HepG2 (cell line): ENCODE results near the gene SLC44A5. TPM values are rescaled to one million over a fixed set of nuclear protein-coding genes. Genes with fewer than 3 reads are reported as not detected.

Source experiments
- ATAC-seq: fragments of 200-7000 bp; cut with Tn5 transposase; 3 replicates; pipeline ENCODE4 v1.9.1; 2020; ENCODE audit warnings: mild to moderate bottlenecking, moderate library complexity
- BruUV-seq: library from RNA; stranded (reverse); fragments of 400-500 nt; replicated peaks from 2 replicates; lab custom pipeline; 2021; lab: Mats Ljungman, UMichigan
- CTCF ChIA-PET: fragments of 300-600 bp; formaldehyde crosslinking; extraction: SDS; loops from one replicate; lab custom pipeline; 2021; ENCODE audit warnings: low total read pairs, inconsistent platforms, low intra/inter-chr PET ratio; lab: Yijun Ruan, JAX
- POLR2A ChIA-PET: fragments of 350-600 bp; sonication (Branson Sonifier 250); formaldehyde crosslinking; loops from one replicate; lab custom pipeline; 2020; ENCODE audit warnings: antibody characterized with exemption, inconsistent platforms; lab: Yijun Ruan, JAX
- DNase-seq: peaks from one replicate; pipeline ENCODE4 v3.0.0-alpha.2; 2015; ENCODE audit warnings: low spot score
- FAIRE-seq: peaks from 3 replicates; lab custom pipeline; 2011; peaks lifted over from hg19 to GRCh38; lab: Jason Lieb, UNC
- H2AFZ ChIP-seq: one replicate; pipeline ENCODE4 v1.6.1; 2011; ENCODE audit warnings: low read length, inconsistent platforms
- H3K27ac ChIP-seq: fragments of 300-600 bp; 3 replicates; pipeline ENCODE4 v1.8.0; 2011; ENCODE audit warnings: mixed run types, mild to moderate bottlenecking, mixed read lengths, low read length, inconsistent platforms; ENCODE audit not compliant: insufficient read depth; ENCODE audit errors: extremely low read length
- H3K27me3 ChIP-seq, 2 experiments: fragments of 200-600 bp in 1 of 2; 2 replicates in 1 of 2; 3 replicates in 1 of 2; pipeline versions ENCODE4 v1.6.0 to v1.8.0; 2011; ENCODE audit warnings: low read length in 2 of 2, mild to moderate bottlenecking in 2 of 2, moderate library complexity in 2 of 2, inconsistent platforms in 1 of 2; ENCODE audit not compliant: insufficient read depth in 2 of 2, control insufficient read depth in 1 of 2
- H3K36me3 ChIP-seq, 2 experiments: fragments of 200-600 bp in 1 of 2; replicated peaks in 1 of 2; 2 replicates in 1 of 2; 3 replicates in 1 of 2; pipeline versions ENCODE4 v1.5.1 to v1.8.0; 2011; ENCODE audit warnings: low read length in 2 of 2, inconsistent platforms in 1 of 2; ENCODE audit not compliant: insufficient read depth in 2 of 2, control insufficient read depth in 1 of 2
- H3K4me1 ChIP-seq: 2 replicates; pipeline ENCODE4 v1.5.1; 2012; ENCODE audit warnings: low read length, inconsistent platforms; ENCODE audit not compliant: insufficient read depth
- H3K4me2 ChIP-seq: 2 replicates; pipeline ENCODE4 v1.6.0; 2011; ENCODE audit warnings: low read depth, low read length, inconsistent platforms
- H3K4me3 ChIP-seq, 3 experiments: fragments of 200-600 bp in 1 of 3; sonication (generic), shearing (Covaris generic) in 1 of 3; replicated peaks in 1 of 3; 2 replicates each; pipeline ENCODE4 v1.5.1; 2011 to 2016; ENCODE audit warnings: low read length in 3 of 3, inconsistent platforms in 2 of 3, low read depth in 2 of 3, mild to moderate bottlenecking in 2 of 3, control low read depth in 1 of 3, mixed read lengths in 1 of 3; ENCODE audit not compliant: insufficient read depth in 1 of 3
- H3K79me2 ChIP-seq: one replicate; pipeline ENCODE4 v1.6.1; 2011; ENCODE audit warnings: low read length, inconsistent platforms; ENCODE audit not compliant: insufficient read depth
- H3K9ac ChIP-seq: 2 replicates; pipeline ENCODE4 v1.6.0; 2011; ENCODE audit warnings: mild to moderate bottlenecking, low read depth, low read length, inconsistent platforms; ENCODE audit not compliant: insufficient read depth
- H3K9me3 ChIP-seq: 2 replicates; pipeline ENCODE4 v1.5.1; 2012; ENCODE audit warnings: mild to moderate bottlenecking, low read length
- H4K20me1 ChIP-seq: 2 replicates; pipeline ENCODE4 v1.6.0; 2011; ENCODE audit warnings: inconsistent platforms, mild to moderate bottlenecking, low read length, moderate library complexity; ENCODE audit not compliant: insufficient read depth
- ADNP ChIP-seq: sonication (generic); formaldehyde crosslinking; IDR thresholded peaks from 2 replicates; pipeline ENCODE4 v1.4.0; 2020; ENCODE audit warnings: missing genetic modification reagents
- AKAP8 ChIP-seq: sonication (generic); formaldehyde crosslinking; IDR thresholded peaks from 2 replicates; pipeline ENCODE4 v1.5.1; 2020; ENCODE audit warnings: mild to moderate bottlenecking, missing genetic modification reagents
- CREB1 ChIP-seq, 2 experiments: fragments of 450-650 bp in 1 of 2; IDR thresholded peaks; 2 replicates each; pipeline ENCODE4 v1.6.1; 2016 to 2017; ENCODE audit warnings: control low read depth in 1 of 2, mild to moderate bottlenecking in 1 of 2, missing compliant biosample characterization in 1 of 2, missing genetic modification characterization in 1 of 2
- MTF2 ChIP-seq: sonication (generic); formaldehyde crosslinking; IDR thresholded peaks from 2 replicates; pipeline ENCODE4 v1.5.0; 2020; ENCODE audit warnings: missing genetic modification reagents, borderline replicate concordance
- MYNN ChIP-seq: sonication (generic); formaldehyde crosslinking; IDR thresholded peaks from 2 replicates; pipeline ENCODE4 v1.4.0; 2020; ENCODE audit warnings: mild to moderate bottlenecking, low read depth, missing genetic modification reagents
- POLR2AphosphoS5 ChIP-seq: IDR thresholded peaks from 2 replicates; pipeline ENCODE4 v1.6.1; 2012; ENCODE audit warnings: low read depth, low read length
- SOX5 ChIP-seq: IDR thresholded peaks from 2 replicates; pipeline ENCODE4 v1.6.1; 2016; ENCODE audit warnings: borderline replicate concordance
- STAG1 ChIP-seq: sonication (generic); formaldehyde crosslinking; IDR thresholded peaks from 2 replicates; pipeline ENCODE4 v1.4.0; 2020; ENCODE audit warnings: missing genetic modification reagents
- ZBTB8A ChIP-seq: sonication (generic); formaldehyde crosslinking; IDR thresholded peaks from 2 replicates; pipeline ENCODE4 v1.4.0; 2020; ENCODE audit warnings: mild to moderate bottlenecking, low read depth, missing genetic modification reagents, borderline replicate concordance
- ZNF143 ChIP-seq: sonication (generic); formaldehyde crosslinking; IDR thresholded peaks from 2 replicates; pipeline ENCODE4 v1.4.0; 2020; ENCODE audit warnings: missing genetic modification reagents
- ZNF790 ChIP-seq: sonication (generic); formaldehyde crosslinking; IDR thresholded peaks from 2 replicates; pipeline ENCODE4 v1.8.0; 2022; ENCODE audit warnings: missing genetic modification reagents, mild to moderate bottlenecking, borderline replicate concordance
- WGBS: methylation state at CpG from one replicate; pipeline ENCODE4 v1.1.6; 2017; ENCODE audit warnings: low lambda C conversion rate; 5-methylcytosine and 5-hydroxymethylcytosine counted together
- in situ Hi-C: cut with HindIII; loops from 2 replicates; pipeline ENCODE4 v1.10.0; 2017; ENCODE audit warnings: low pct_unique_long_range_greater_than_20kb; ENCODE audit not compliant: extremely low pct_ligation_motif_present
- intact Hi-C: fragments of 100-400 bp; cut with micrococcal nuclease; formaldehyde crosslinking; loops from one replicate; pipeline ENCODE4 v1.10.0; 2022; ENCODE audit not compliant: unreplicated experiment
- polyA plus RNA-seq, 8 experiments: library from polyadenylated mRNA; depleted of rRNA in 3 of 8; stranded (reverse) in 7 of 8; unstranded in 1 of 8; fragments of >200 nt; fragmentation: Illumina TruSeq in 4 of 8; extraction: Trizol in 4 of 8; gene quantifications; 2 replicates each; pipeline versions ENCODE4 v1.2.1 to v1.2.3, GENCODE V29; 2011 to 2016; ENCODE audit warnings: low read depth in 4 of 8, missing spikeins in 1 of 8, mixed read lengths in 1 of 8; ENCODE audit not compliant: insufficient read depth in 1 of 8
- total RNA-seq, 5 experiments: library from RNA; depleted of rRNA; stranded (reverse); fragments of >200 nt; fragmentation: Illumina TruSeq; extraction: Trizol; gene quantifications; 2 replicates each; pipeline ENCODE4 v1.2.3, GENCODE V29; 2016; ENCODE audit warnings: low read depth in 1 of 5
- TF ChIP-seq, protein P1 (sequence below): IDR thresholded peaks from 2 replicates; pipeline ENCODE4 v1.6.1; 2016; ENCODE audit warnings: mild to moderate bottlenecking
- TF ChIP-seq, protein P2 (sequence below): sonication (generic); IDR thresholded peaks from 2 replicates; pipeline ENCODE4 v1.6.1; 2016; ENCODE audit warnings: low read depth, borderline replicate concordance
- TF ChIP-seq, protein P3 (sequence below): sonication (generic); formaldehyde crosslinking; IDR thresholded peaks from 2 replicates; pipeline ENCODE4 v1.4.0; 2020; ENCODE audit warnings: mild to moderate bottlenecking, missing genetic modification reagents
- TF ChIP-seq, protein P4 (sequence below): sonication (generic); formaldehyde crosslinking; IDR thresholded peaks from 2 replicates; pipeline ENCODE4 v1.5.1; 2020; ENCODE audit warnings: mild to moderate bottlenecking, missing genetic modification reagents, borderline replicate concordance
- TF ChIP-seq, protein P5 (sequence below): sonication (generic); formaldehyde crosslinking; IDR thresholded peaks from 2 replicates; pipeline ENCODE4 v1.4.0; 2020; ENCODE audit warnings: missing genetic modification reagents, low read depth, mild to moderate bottlenecking, borderline replicate concordance

The SLC44A5 gene
- total and polyA plus RNA-seq, 2 of the 13 experiments (the other 11 are each of a cell fraction or from before 2014, with no cell fraction given) = 8.0 to 16.0 TPM

DNA sequence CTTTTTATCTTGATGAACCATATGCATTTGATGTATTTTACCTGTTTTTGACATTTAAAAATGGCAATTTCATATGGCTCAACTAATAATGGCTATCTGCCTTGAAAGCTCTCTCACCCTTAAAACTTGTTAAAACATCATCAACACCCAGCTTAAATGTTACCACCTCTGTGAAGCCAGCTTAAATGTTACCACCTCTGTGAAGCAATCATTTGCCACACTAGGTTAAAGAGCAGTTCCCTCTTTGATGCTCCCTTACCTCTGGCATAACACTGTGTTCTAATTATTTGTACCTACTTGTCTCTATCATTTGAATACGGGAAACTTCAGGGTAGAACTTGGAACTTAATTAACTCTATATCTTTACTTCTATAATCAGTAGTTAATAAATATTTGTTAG is 294.7 kb downstream of the SLC44A5 start:
- no peaks in the 10 kb centered on the region for H3K79me2 ChIP-seq
- H3K9ac ChIP-seq = no peak overlapping the region
- CTCF ChIA-PET = no interaction called here
- intact Hi-C loops (no loop called here), in situ Hi-C loops (no loop called here)
- H3K4me2 ChIP-seq = no peak overlapping the region
- POLR2A ChIA-PET = no interaction called here
- H2AFZ ChIP-seq = no peak overlapping the region
- BruUV-seq = no TSS peak
- ATAC-seq = no peak
- no peak overlapping the region for H3K27ac ChIP-seq
- H4K20me1 ChIP-seq = no peaks in the 10 kb centered on the region
- WGBS = 47% methylated on average over 1 of the region's 1 CpG
- TF ChIP-seq, protein P1, sequence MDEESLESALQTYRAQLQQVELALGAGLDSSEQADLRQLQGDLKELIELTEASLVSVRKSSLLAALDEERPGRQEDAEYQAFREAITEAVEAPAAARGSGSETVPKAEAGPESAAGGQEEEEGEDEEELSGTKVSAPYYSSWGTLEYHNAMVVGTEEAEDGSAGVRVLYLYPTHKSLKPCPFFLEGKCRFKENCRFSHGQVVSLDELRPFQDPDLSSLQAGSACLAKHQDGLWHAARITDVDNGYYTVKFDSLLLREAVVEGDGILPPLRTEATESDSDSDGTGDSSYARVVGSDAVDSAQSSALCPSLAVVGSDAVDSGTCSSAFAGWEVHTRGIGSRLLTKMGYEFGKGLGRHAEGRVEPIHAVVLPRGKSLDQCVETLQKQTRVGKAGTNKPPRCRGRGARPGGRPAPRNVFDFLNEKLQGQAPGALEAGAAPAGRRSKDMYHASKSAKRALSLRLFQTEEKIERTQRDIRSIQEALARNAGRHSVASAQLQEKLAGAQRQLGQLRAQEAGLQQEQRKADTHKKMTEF (CRISPR knock-in tag) = no peak
- TF ChIP-seq MYNN (CRISPR knock-in tag) (no peak), CREB1 (IDR thresholded peaks at IDR 0.05) (no peak), CREB1 (CRISPR knock-in tag; IDR thresholded peaks at IDR 0.05) (no peak), MTF2 (CRISPR knock-in tag) (no peak), POLR2AphosphoS5 (no peak), ZNF143 (CRISPR knock-in tag) (no peak), ZNF790 (CRISPR knock-in tag) (no peak), ADNP (CRISPR knock-in tag) (no peak), STAG1 (no peak), SOX5 (CRISPR knock-in tag) (no peak), AKAP8 (CRISPR knock-in tag) (no peak), ZBTB8A (CRISPR knock-in tag) (no peak)
- TF ChIP-seq, protein P2, sequence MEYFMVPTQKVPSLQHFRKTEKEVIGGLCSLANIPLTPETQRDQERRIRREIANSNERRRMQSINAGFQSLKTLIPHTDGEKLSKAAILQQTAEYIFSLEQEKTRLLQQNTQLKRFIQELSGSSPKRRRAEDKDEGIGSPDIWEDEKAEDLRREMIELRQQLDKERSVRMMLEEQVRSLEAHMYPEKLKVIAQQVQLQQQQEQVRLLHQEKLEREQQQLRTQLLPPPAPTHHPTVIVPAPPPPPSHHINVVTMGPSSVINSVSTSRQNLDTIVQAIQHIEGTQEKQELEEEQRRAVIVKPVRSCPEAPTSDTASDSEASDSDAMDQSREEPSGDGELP = no peak
- TF ChIP-seq, protein P3, sequence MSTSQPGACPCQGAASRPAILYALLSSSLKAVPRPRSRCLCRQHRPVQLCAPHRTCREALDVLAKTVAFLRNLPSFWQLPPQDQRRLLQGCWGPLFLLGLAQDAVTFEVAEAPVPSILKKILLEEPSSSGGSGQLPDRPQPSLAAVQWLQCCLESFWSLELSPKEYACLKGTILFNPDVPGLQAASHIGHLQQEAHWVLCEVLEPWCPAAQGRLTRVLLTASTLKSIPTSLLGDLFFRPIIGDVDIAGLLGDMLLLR = no peak
- TF ChIP-seq, protein P4, sequence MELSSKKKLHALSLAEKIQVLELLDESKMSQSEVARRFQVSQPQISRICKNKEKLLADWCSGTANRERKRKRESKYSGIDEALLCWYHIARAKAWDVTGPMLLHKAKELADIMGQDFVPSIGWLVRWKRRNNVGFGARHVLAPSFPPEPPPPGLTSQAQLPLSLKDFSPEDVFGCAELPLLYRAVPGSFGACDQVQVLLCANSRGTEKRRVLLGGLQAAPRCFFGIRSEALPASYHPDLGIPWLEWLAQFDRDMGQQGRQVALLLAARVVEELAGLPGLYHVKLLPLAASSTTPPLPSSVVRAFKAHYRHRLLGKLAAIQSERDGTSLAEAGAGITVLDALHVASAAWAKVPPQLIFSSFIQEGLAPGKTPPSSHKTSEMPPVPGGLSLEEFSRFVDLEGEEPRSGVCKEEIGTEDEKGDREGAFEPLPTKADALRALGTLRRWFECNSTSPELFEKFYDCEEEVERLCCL (CRISPR knock-in tag) = no peak
- TF ChIP-seq, protein P5, sequence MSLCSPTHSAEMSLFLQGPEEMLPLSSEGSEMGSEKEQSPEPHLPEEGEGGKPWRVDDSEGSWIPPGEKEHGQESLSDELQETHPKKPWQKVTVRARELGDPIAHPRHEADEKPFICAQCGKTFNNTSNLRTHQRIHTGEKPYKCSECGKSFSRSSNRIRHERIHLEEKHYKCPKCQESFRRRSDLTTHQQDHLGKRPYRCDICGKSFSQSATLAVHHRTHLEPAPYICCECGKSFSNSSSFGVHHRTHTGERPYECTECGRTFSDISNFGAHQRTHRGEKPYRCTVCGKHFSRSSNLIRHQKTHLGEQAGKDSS (CRISPR knock-in tag) = no peak
- TF ChIP-seq, all 625 proteins: peak for 0
- H3K36me3 ChIP-seq = no peaks in the 10 kb centered on the region
- FAIRE-seq (no peak), DNase-seq (no peak)
- H3K27me3 ChIP-seq = no peaks in the 10 kb centered on the region
- H3K9me3 ChIP-seq = no peaks in the 10 kb centered on the region
- no peaks in the 10 kb centered on the region for H3K4me1 ChIP-seq
- no peak overlapping the region for H3K4me3 ChIP-seq
